ENCODE data around the gene YIPF1.

- TF ChIP-seq CTCF (IDR thresholded peaks at IDR 0.05) (no peak), POLR2A (IDR thresholded peaks at IDR 0.05) (no peak), EP300 (IDR thresholded peaks at IDR 0.05) (no peak), POLR2AphosphoS5 (IDR thresholded peaks at IDR 0.05) (no peak)
Measured at GRCh38 chr1:53810497-53810896, 79.1 kb downstream of the YIPF1 start.

All from suprapubic skin (tissue), 4 donors.